Ectodermal cell (in vitro differentiated cells): Measurements from ENCODE around the gene ERICH6B.

Experiments used
- H3K27ac ChIP-seq: 2 replicates; pipeline ENCODE4 v1.7.0; 2013; ENCODE audit warnings: mild to moderate bottlenecking, low read depth, low read length; ENCODE audit not compliant: insufficient read depth, poor library complexity, severe bottlenecking
- H3K27me3 ChIP-seq: 2 replicates; pipeline ENCODE4 v1.7.0; 2013; ENCODE audit warnings: mild to moderate bottlenecking, low read length; ENCODE audit not compliant: insufficient read depth, control insufficient read depth, poor library complexity, severe bottlenecking
- H3K36me3 ChIP-seq: one replicate; pipeline ENCODE4 v1.7.0; 2013; ENCODE audit warnings: low read length; ENCODE audit not compliant: control insufficient read depth, insufficient read depth
- H3K4me1 ChIP-seq: one replicate; pipeline ENCODE4 v1.7.0; 2013; ENCODE audit warnings: low read length; ENCODE audit not compliant: control insufficient read depth, insufficient read depth
- H3K4me3 ChIP-seq: 2 replicates; pipeline ENCODE4 v1.7.0; 2013; ENCODE audit warnings: low read depth, low read length, control low read depth; ENCODE audit not compliant: insufficient read depth
- H3K9me3 ChIP-seq: 2 replicates; pipeline ENCODE4 v1.7.0; 2013; ENCODE audit warnings: mild to moderate bottlenecking, low read length, moderate library complexity; ENCODE audit not compliant: control insufficient read depth
- WGBS, 2 experiments: methylation state at CpG; one replicate each; pipeline ENCODE4 v1.1.7; 2013; ENCODE audit warnings: missing lambda C conversion rate in 2 of 2; 5-methylcytosine and 5-hydroxymethylcytosine counted together

The ERICH6B gene

GRCh38 chr13:45508776-45509175, 106.8 kb downstream of the ERICH6B start:
- H3K36me3 ChIP-seq, result peaks cover 22% of the 10 kb centered on the region

GRCh38 chr13:45506811-45507210, 108.7 kb downstream of the ERICH6B start:
- Histone ChIP-seq H3K27me3 (no peaks in the 10 kb centered on the region), H3K36me3 (peaks cover 25% of the 10 kb centered on the region)

More at GRCh38 chr13:45508776-45509175, 106.8 kb downstream of the ERICH6B start:
- Histone ChIP-seq H3K9me3 (no peaks in the 10 kb centered on the region), H3K27me3 (no peaks in the 10 kb centered on the region), H3K4me3 (no peak overlapping the region), H3K4me1 (no peaks in the 10 kb centered on the region), H3K27ac (no peak overlapping the region)
- WGBS, 2 experiments, result 91 to 92% methylated on average over 7 of the region's 7 CpGs

GRCh38 chr13:45503658-45504057, 111.9 kb downstream of the ERICH6B start:
- no peak overlapping the region for H3K27ac ChIP-seq
- H3K27me3 ChIP-seq, result no peaks in the 10 kb centered on the region
- peaks cover 24% of the 10 kb centered on the region for H3K36me3 ChIP-seq
- H3K9me3 ChIP-seq, result no peaks in the 10 kb centered on the region
- H3K4me3 ChIP-seq, result no peak overlapping the region
- H3K4me1 ChIP-seq, result no peaks in the 10 kb centered on the region

More at GRCh38 chr13:45506811-45507210, 108.7 kb downstream of the ERICH6B start:
- Histone ChIP-seq H3K27ac (no peak overlapping the region), H3K9me3 (no peaks in the 10 kb centered on the region), H3K4me3 (no peak overlapping the region), H3K4me1 (no peaks in the 10 kb centered on the region)
- 94 to 97% methylated on average over 6 of the region's 6 CpGs for WGBS, 2 experiments

- 38 to 71% methylated on average over 1 of the region's 1 CpG for WGBS, 2 experiments
Observed at GRCh38 chr13:45501175-45501526, 114.4 kb downstream of the ERICH6B start.

DNA sequence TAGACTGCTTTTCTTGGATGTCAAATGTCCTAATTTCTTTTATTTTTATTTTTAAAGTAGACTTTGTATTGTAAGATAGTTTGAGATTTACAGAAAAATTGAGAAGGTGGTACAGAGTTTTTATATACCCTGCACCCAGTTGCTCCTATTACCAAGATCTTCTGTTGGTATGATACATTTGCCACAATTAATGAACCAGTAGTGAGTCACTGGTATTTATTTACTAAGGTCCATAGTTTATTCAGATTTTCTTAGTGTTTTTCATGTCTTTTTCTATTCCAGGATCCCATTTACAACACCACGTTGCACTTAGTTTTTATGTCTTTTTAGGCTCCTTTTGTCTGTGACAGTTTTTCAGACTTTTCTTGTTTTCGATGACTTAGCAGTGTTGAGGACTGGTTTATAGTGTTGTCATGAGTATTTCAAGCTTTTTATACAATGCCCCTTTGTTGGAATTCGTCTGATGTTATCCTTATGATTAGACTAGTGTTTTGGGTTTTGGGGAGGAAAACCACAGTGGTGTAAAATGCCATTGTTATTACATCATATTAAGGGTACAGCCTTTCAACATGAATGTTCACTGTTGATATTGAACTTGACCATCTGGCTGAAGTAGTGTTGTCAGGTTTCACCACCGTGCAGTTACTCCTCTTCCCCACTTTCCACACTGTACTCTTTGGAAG, 114.9 kb downstream of the ERICH6B start:
- Histone ChIP-seq H3K27me3 (no peaks in the 10 kb centered on the region), H3K27ac (no peak overlapping the region), H3K4me3 (no peak overlapping the region), H3K9me3 (no peaks in the 10 kb centered on the region), H3K36me3 (peaks cover 32% of the 10 kb centered on the region), H3K4me1 (no peaks in the 10 kb centered on the region)
- 93% methylated on average over 4 of the region's 4 CpGs for WGBS, 2 experiments

More at GRCh38 chr13:45501175-45501526, 114.4 kb downstream of the ERICH6B start:
- Histone ChIP-seq H3K4me1 (no peaks in the 10 kb centered on the region), H3K4me3 (no peak overlapping the region), H3K27me3 (no peaks in the 10 kb centered on the region), H3K36me3 (peaks cover 32% of the 10 kb centered on the region), H3K27ac (no peak overlapping the region), H3K9me3 (no peaks in the 10 kb centered on the region)

DNA sequence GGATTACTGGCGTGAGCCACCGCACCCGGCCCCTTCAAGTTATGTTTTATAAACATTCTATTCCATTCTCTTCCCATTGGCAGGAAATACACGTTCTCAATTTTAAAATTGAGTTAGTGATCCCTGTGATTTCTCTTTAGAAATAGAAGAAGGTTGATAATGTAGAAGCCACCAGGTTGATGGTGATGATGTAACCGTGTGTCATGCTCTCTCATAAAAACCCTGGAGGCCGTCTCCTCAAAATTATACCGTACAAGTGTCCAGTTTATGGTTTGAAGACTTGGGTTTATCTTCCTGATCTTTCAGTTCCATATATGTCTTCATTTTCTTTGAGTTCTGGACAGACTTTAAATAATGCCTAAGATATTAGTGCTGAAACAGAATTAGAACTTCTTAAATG, 118.6 kb downstream of the ERICH6B start:
- 90 to 94% methylated on average over 7 of the region's 7 CpGs for WGBS, 2 experiments
- Histone ChIP-seq H3K36me3 (peaks cover 21% of the 10 kb centered on the region), H3K4me1 (no peaks in the 10 kb centered on the region), H3K4me3 (no peak overlapping the region), H3K9me3 (no peaks in the 10 kb centered on the region), H3K27me3 (no peaks in the 10 kb centered on the region), H3K27ac (no peak overlapping the region)

- H3K36me3 ChIP-seq, result peaks cover 13% of the 10 kb centered on the region
- WGBS, 2 experiments, result no CpG with 5 or more reads among the region's 1 CpG
Observed at GRCh38 chr13:45492538-45492937, 123.0 kb downstream of the ERICH6B start.

More at GRCh38 chr13:45492538-45492937, 123.0 kb downstream of the ERICH6B start:
- Histone ChIP-seq H3K4me1 (no peaks in the 10 kb centered on the region), H3K27ac (no peak overlapping the region), H3K4me3 (no peak overlapping the region), H3K27me3 (no peaks in the 10 kb centered on the region), H3K9me3 (no peaks in the 10 kb centered on the region)
